Spleen (tissue), 7 donors: Measurements from ENCODE around the gene CETN1.

Experiments used
- POLR2A ChIP-seq, 3 donors: fragments of 450-650 bp; IDR thresholded peaks; one replicate each; pipeline ENCODE4 v1.5.1; 2017; ENCODE audit warnings: antibody characterized with exemption in 3 of 3, mild to moderate bottlenecking in 1 of 3
- TF ChIP-seq, protein P1 (sequence below), 11 experiments: fragments of 200-600 bp in 7 of 11; fragments of 450-650 bp in 4 of 11; sonication (generic) in 4 of 11; IDR thresholded peaks in 8 of 11; conservative IDR thresholded peaks in 3 of 11; 1 replicate in 7 of 11; 2 replicates in 4 of 11; pipeline versions ENCODE4 v1.4.0 to v1.8.0; 2016 to 2021; ENCODE audit warnings: antibody characterized with exemption in 11 of 11, inconsistent platforms in 4 of 11, mild to moderate bottlenecking in 1 of 11
- donor health status: DM: no; HTN: no; CAD: no; lungs with moderate emphysema.
- donor health status: DM: no; HTN: no; CAD: no.
- donor health status: DM: no; HTN: no; CAD: no.

DNA sequence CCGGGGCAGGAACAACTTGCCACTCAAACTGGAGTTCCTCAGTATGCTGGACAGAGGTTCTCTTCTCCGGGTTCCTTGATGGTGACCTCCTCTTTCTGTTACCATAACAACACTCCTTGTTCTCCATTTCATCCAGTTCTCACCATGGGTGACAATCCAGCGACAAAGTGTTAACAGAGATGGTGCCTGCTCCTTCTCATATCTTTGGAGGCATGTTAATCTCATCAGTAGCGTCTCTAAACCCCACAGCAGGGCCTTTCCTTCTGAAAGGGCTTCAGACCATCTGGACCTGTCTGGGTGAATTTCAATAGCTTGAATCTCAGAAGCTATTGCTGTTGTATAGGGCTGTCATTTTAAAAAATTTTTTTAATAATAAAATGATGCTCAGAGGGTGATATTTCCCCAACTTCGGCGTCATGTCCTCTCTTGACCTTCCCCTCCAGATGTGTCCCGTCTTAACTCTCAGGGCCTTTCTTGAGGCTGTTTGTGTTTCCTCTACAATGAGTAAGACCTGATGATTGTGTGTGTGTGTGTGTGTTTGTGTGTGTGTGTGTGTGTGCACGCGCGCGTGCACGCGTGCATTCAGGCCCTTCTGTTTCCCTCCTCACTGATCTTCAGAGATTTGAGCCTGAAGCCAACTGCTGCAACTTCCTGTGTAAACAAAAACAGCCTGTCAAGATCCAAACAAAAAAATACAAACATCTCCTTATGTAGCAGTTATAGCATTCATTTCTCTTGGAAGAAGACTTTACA is 24.3 kb upstream of the CETN1 start:
- no peak for TF ChIP-seq POLR2A (IDR thresholded peaks at IDR 0.05)
- TF ChIP-seq, protein P1, sequence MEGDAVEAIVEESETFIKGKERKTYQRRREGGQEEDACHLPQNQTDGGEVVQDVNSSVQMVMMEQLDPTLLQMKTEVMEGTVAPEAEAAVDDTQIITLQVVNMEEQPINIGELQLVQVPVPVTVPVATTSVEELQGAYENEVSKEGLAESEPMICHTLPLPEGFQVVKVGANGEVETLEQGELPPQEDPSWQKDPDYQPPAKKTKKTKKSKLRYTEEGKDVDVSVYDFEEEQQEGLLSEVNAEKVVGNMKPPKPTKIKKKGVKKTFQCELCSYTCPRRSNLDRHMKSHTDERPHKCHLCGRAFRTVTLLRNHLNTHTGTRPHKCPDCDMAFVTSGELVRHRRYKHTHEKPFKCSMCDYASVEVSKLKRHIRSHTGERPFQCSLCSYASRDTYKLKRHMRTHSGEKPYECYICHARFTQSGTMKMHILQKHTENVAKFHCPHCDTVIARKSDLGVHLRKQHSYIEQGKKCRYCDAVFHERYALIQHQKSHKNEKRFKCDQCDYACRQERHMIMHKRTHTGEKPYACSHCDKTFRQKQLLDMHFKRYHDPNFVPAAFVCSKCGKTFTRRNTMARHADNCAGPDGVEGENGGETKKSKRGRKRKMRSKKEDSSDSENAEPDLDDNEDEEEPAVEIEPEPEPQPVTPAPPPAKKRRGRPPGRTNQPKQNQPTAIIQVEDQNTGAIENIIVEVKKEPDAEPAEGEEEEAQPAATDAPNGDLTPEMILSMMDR (IDR thresholded peaks at IDR 0.05 in 8 of 11, conservative IDR thresholded peaks at IDR 0.05 in 3 of 11) = no peak
